ENCODE measurements around the gene IGLON5. TPM values are rescaled to one million over a fixed set of nuclear protein-coding genes. Genes with fewer than 3 reads are reported as not detected.

Gene IGLON5
- total and polyA plus RNA-seq, 2 donors from 2014 or later, result 0.15 TPM; not detected in 1

DNA sequence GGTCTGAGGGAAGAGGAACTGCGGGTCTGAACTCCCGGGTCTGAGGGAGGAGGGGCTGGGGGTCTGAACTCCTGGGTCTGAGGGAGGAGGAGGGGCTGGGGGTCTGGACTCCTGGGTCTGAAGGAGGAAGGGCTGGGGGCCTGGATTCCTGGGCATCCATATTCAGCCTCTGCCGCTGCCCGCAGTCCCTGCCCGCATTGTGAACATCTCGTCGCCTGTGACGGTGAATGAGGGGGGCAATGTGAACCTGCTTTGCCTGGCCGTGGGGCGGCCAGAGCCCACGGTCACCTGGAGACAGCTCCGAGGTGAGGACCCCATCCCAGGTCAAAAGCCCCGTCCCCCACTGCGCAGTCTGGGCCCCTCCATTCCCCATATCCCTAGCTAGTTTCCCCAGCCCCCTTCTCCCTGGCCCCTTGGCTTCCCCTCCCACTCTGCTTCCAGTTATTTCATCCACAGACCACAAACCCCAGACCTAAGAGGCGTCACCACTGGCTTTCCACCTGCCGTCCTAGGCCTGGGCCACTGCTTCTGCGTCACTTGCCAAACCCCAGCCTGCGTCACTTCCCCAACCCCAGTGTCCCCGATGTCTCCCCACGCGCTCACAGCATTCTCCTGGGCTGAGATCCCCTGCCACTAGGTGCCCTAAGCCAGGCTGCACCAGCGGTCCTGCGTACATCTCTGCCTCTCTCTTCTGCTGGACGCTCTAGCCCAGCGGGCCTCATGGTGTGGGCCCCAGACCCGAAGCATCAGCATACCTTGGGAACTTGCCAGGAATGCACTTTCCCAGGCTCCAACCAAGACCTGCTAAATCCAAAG lies 13.9 kb downstream of the IGLON5 start:
- Histone ChIP-seq H3K9me3 (ENCODE audit: control insufficient read depth in 2 of 3, insufficient read depth in 1 of 3, low read length in 3 of 3) (no peaks in the 10 kb centered on the region), H3K4me1 (ENCODE audit: control insufficient read depth in 2 of 3, insufficient read depth in 2 of 3, low read depth in 1 of 3, low read length in 3 of 3) (peaks cover 0 to 4% (median 2%) of the 10 kb centered on the region in 3 donors), H3K4me3 (ENCODE audit: low read length in 3 of 3) (no peak overlapping the region), H3K27me3 (ENCODE audit: control insufficient read depth, insufficient read depth, low read length) (peaks cover 2% of the 10 kb centered on the region), H3K27ac (ENCODE audit: low read depth in 2 of 2, low read length in 2 of 2) (no peak overlapping the region), H3K36me3 (ENCODE audit: control insufficient read depth in 2 of 3, insufficient read depth in 3 of 3, low read length in 3 of 3) (no peaks in the 10 kb centered on the region), H3K9ac (ENCODE audit: low read length in 3 of 3) (no peak overlapping the region)
- TF ChIP-seq, protein P1, sequence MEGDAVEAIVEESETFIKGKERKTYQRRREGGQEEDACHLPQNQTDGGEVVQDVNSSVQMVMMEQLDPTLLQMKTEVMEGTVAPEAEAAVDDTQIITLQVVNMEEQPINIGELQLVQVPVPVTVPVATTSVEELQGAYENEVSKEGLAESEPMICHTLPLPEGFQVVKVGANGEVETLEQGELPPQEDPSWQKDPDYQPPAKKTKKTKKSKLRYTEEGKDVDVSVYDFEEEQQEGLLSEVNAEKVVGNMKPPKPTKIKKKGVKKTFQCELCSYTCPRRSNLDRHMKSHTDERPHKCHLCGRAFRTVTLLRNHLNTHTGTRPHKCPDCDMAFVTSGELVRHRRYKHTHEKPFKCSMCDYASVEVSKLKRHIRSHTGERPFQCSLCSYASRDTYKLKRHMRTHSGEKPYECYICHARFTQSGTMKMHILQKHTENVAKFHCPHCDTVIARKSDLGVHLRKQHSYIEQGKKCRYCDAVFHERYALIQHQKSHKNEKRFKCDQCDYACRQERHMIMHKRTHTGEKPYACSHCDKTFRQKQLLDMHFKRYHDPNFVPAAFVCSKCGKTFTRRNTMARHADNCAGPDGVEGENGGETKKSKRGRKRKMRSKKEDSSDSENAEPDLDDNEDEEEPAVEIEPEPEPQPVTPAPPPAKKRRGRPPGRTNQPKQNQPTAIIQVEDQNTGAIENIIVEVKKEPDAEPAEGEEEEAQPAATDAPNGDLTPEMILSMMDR (IDR thresholded peaks at IDR 0.05; ENCODE audit: borderline replicate concordance, extremely low read depth, insufficient read depth), result no peak
- intact Hi-C loops (cut with DNase I), result no loop called here
- DNase-seq (no peak), FAIRE-seq (no peak)

- no peak overlapping the region for H3K4me3 ChIP-seq (ENCODE audit: low read length in 3 of 3)
- H3K9me3 ChIP-seq (ENCODE audit: control insufficient read depth in 2 of 3, insufficient read depth in 1 of 3, low read length in 3 of 3), result no peaks in the 10 kb centered on the region
- intact Hi-C loops (cut with DNase I), result no loop called here
- no peaks in the 10 kb centered on the region for H3K4me1 ChIP-seq (ENCODE audit: control insufficient read depth in 2 of 3, insufficient read depth in 2 of 3, low read depth in 1 of 3, low read length in 3 of 3)
- H3K27ac ChIP-seq (ENCODE audit: low read depth in 2 of 2, low read length in 2 of 2), result no peak overlapping the region
- no peaks in the 10 kb centered on the region for H3K36me3 ChIP-seq (ENCODE audit: control insufficient read depth in 2 of 3, insufficient read depth in 3 of 3, low read length in 3 of 3)
- DNase-seq, result peak in 1 of 5 donors; percentile 55
- H3K27me3 ChIP-seq (ENCODE audit: control insufficient read depth, insufficient read depth, low read length), result peaks cover 2% of the 10 kb centered on the region
- TF ChIP-seq, protein P1 (IDR thresholded peaks at IDR 0.05; ENCODE audit: borderline replicate concordance, extremely low read depth, insufficient read depth), result no peak
- FAIRE-seq, result no peak
- H3K9ac ChIP-seq (ENCODE audit: low read length in 3 of 3), result no peak overlapping the region
Observed at GRCh38 chr19:51326216-51327065, 15.0 kb downstream of the IGLON5 start.

DNA sequence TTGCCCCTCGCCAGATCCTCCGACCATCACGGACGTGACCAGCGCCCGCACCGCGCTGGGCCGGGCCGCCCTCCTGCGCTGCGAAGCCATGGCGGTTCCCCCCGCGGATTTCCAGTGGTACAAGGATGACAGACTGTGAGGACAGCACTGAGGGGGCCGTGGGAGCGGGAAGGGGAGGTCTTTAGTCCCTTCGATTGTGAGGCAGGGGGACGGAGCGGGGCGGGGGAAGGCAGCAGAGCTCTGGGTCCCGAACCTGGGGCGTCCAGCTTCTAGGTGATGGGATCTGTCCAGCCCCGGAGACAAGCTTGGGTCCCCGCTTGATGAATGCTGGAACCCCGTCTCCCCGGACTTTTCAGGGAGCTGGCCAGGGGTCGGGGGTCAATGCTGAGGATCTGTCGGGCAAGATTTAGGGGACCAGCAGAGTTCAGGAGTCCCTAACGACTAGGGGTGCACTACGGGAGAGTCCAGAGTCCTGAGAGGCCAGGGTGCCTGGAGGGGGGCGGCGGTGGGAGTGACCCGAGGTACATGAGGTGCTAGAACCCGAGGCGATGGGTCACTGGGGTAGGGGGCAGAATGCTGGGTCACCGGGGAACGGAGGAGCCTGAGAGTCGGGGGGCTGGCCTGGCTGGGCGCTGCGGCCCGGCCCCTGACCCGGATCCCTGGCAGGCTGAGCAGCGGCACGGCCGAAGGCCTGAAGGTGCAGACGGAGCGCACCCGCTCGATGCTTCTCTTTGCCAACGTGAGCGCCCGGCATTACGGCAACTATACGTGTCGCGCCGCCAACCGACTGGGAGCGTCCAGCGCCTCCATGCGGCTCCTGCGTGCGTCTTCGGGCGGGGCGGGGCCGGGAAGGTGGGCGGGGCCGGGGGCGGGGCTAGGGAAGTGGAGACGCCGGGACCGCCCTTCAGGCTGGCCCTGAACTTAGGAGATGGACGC lies 15.9 kb downstream of the IGLON5 start:
- Histone ChIP-seq H3K4me1 (ENCODE audit: control insufficient read depth in 2 of 3, insufficient read depth in 2 of 3, low read depth in 1 of 3, low read length in 3 of 3) (no peaks in the 10 kb centered on the region), H3K9ac (ENCODE audit: low read length in 3 of 3) (no peak overlapping the region), H3K9me3 (ENCODE audit: control insufficient read depth in 2 of 3, insufficient read depth in 1 of 3, low read length in 3 of 3) (no peaks in the 10 kb centered on the region), H3K27me3 (ENCODE audit: control insufficient read depth, insufficient read depth, low read length) (peaks cover 2% of the 10 kb centered on the region), H3K36me3 (ENCODE audit: control insufficient read depth in 2 of 3, insufficient read depth in 3 of 3, low read length in 3 of 3) (no peaks in the 10 kb centered on the region), H3K4me3 (ENCODE audit: low read length in 3 of 3) (no peak overlapping the region), H3K27ac (ENCODE audit: low read depth in 2 of 2, low read length in 2 of 2) (no peak overlapping the region)
- DNase-seq, result peak in 4 of 5 donors; percentile 72 to 88 (median 84)
- intact Hi-C loops (cut with DNase I), result no loop called here
- TF ChIP-seq, protein P1 (IDR thresholded peaks at IDR 0.05; ENCODE audit: borderline replicate concordance, extremely low read depth, insufficient read depth), result no peak
- FAIRE-seq, result no peak

Measured in kidney (tissue), 14 donors.